ENCODE data around the gene SFXN3. TPM values are rescaled to one million over a fixed set of nuclear protein-coding genes. Genes with fewer than 3 reads are reported as not detected.
A peak's percentile ranks its signal among the peaks of the same experiment; 100 is the strongest.

Gene SFXN3
- total and polyA plus RNA-seq, 9 donors = 20.2 to 51.5 (median 28.6) TPM

- intact Hi-C loops (cut with DNase I) = loop anchor here in 1 of 4 donors (5.0 kb wide), 1 partner anchor 63 kb away; the partner anchor contains the start of gene KAZALD1
- 0 to 1% (median 0%) methylated on average over 20 to 44 of the region's 44 CpGs for WGBS, 3 donors
Observed at GRCh38 chr10:100999742-101000126, 31.3 kb upstream of the SFXN3 start, which contains the start of gene LZTS2. LZTS2 (plus strand) TSS chr10:100999808; CDS start chr10:101002539, 2,731 bp downstream.

DNA sequence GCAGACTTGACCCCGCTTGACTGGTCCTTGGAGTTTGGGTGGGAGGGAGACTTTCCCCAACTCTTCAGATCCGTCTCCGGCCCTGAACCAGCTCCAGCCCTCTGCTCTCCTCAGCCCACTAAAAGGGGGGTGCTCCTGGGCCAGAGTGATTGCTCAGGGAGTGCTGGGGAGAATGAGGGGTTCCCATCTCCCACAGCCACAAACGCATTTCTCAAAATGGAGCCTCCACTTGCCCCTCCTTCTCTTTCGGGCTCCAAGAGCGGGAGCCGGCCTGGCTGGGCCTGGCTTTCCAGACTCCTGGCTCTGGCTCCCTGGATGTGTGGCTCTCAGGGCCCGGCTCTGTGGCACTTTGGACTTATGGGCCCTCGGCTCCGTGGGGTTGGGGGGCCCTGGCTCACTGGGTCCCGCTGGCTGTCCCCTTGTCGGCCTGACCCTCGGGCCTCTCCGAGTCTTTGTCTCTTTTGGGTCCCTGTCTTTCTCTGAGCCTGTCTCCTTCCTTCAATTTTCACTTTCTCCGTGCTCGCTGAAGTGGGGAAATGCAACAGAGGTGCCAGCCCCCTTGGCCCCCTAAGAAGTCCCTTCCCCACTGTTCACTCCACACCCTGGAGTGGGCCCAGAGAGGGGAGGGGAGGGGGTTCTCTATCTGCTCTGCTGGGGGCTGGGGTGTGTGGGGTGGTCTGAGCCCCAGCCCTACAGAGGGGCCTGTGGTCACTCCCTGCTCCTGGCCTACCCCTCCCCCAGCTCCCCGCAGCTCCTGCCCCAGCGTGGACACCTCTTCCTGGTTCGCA is 30.7 kb upstream of the SFXN3 start:
- H3K9me3 ChIP-seq = no peaks in the 10 kb centered on the region
- H3K36me3 ChIP-seq = no peaks in the 10 kb centered on the region
- DNase-seq = peak; percentile 52 to 63 (median 63)
- intact Hi-C loops (cut with DNase I) = no loop called here
- peaks cover 16% of the 10 kb centered on the region for H3K4me1 ChIP-seq (ENCODE audit: insufficient read depth)
- WGBS, 3 donors = 1 to 3% (median 2%) methylated on average over 19 of the region's 19 CpGs
- H3K27me3 ChIP-seq = no peaks in the 10 kb centered on the region
- TF ChIP-seq, protein P1, sequence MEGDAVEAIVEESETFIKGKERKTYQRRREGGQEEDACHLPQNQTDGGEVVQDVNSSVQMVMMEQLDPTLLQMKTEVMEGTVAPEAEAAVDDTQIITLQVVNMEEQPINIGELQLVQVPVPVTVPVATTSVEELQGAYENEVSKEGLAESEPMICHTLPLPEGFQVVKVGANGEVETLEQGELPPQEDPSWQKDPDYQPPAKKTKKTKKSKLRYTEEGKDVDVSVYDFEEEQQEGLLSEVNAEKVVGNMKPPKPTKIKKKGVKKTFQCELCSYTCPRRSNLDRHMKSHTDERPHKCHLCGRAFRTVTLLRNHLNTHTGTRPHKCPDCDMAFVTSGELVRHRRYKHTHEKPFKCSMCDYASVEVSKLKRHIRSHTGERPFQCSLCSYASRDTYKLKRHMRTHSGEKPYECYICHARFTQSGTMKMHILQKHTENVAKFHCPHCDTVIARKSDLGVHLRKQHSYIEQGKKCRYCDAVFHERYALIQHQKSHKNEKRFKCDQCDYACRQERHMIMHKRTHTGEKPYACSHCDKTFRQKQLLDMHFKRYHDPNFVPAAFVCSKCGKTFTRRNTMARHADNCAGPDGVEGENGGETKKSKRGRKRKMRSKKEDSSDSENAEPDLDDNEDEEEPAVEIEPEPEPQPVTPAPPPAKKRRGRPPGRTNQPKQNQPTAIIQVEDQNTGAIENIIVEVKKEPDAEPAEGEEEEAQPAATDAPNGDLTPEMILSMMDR (IDR thresholded peaks at IDR 0.05) = no peak
- no peak for TF ChIP-seq EP300 (IDR thresholded peaks at IDR 0.05)
- TF ChIP-seq POLR2A (IDR thresholded peaks at IDR 0.05) = no peak
- peak overlapping the region; percentile 99 to 100 for H3K27ac ChIP-seq
- H3K4me3 ChIP-seq = peak overlapping the region; percentile 93

More at GRCh38 chr10:100999742-101000126, 31.3 kb upstream of the SFXN3 start, which contains the start of gene LZTS2:
- TF ChIP-seq EP300 (IDR thresholded peaks at IDR 0.05) (no peak), POLR2A (IDR thresholded peaks at IDR 0.05) (no peak)
- TF ChIP-seq, protein P1 (IDR thresholded peaks at IDR 0.05) = no peak
- DNase-seq = peak in 1 of 5 donors; percentile 75
- Histone ChIP-seq H3K4me1 (ENCODE audit: insufficient read depth) (peaks cover 16% of the 10 kb centered on the region), H3K9me3 (no peaks in the 10 kb centered on the region), H3K4me3 (peak within 1 kb of the TSS; percentile 93), H3K36me3 (no peaks in the 10 kb centered on the region), H3K27me3 (no peaks in the 10 kb centered on the region), H3K27ac (peak within 1 kb of the TSS; percentile 99 to 100)

GRCh38 chr10:101000915-101001658 is 29.9 kb upstream of the SFXN3 start:
- intact Hi-C loops (cut with DNase I) = no loop called here
- Histone ChIP-seq H3K36me3 (no peaks in the 10 kb centered on the region), H3K4me1 (ENCODE audit: insufficient read depth) (peaks cover 16% of the 10 kb centered on the region), H3K27ac (peak overlapping the region; percentile 99 to 100), H3K27me3 (no peaks in the 10 kb centered on the region), H3K9me3 (no peaks in the 10 kb centered on the region), H3K4me3 (peak overlapping the region; percentile 93)
- 13 to 16% (median 13%) methylated on average over 12 of the region's 12 CpGs for WGBS, 3 donors
- peak; percentile 83 to 93 (median 87) for DNase-seq
- TF ChIP-seq EP300 (IDR thresholded peaks at IDR 0.05) (peak; percentile 84), POLR2A (IDR thresholded peaks at IDR 0.05) (peak; percentile 78)
- TF ChIP-seq, protein P1 (IDR thresholded peaks at IDR 0.05) = no peak

GRCh38 chr10:101001659-101002035 is 29.4 kb upstream of the SFXN3 start:
- H3K4me1 ChIP-seq (ENCODE audit: insufficient read depth) = peaks cover 12% of the 10 kb centered on the region
- intact Hi-C loops (cut with DNase I) = no loop called here
- H3K27ac ChIP-seq = peak overlapping the region; percentile 71 to 99
- TF ChIP-seq POLR2A (IDR thresholded peaks at IDR 0.05) (no peak), EP300 (IDR thresholded peaks at IDR 0.05) (no peak)
- TF ChIP-seq, protein P1 (IDR thresholded peaks at IDR 0.05) = no peak
- H3K36me3 ChIP-seq = no peaks in the 10 kb centered on the region
- 36 to 40% (median 37%) methylated on average over 5 of the region's 5 CpGs for WGBS, 3 donors
- peak overlapping the region; percentile 11 for H3K4me3 ChIP-seq
- DNase-seq = peak in 1 of 5 donors; percentile 27
- H3K9me3 ChIP-seq = no peaks in the 10 kb centered on the region
- H3K27me3 ChIP-seq = no peaks in the 10 kb centered on the region
